HG03159 (cell line): Measurements from ENCODE around the gene BABAM2.
"Not testable (repeated sequence)": the region's sequence is repeated elsewhere in the genome, so short reads cannot be mapped to it uniquely, and the experiment has no call there.

Source experiments
- ATAC-seq: cut with Tn5 transposase; IDR thresholded peaks from one replicate; pipeline ENCODE4 v1.9.1; 2021; ENCODE audit warnings: mild to moderate bottlenecking, moderate library complexity; ENCODE audit not compliant: unreplicated experiment

BABAM2 gene

GRCh38 chr2:27890146-27890923 lies at the start of gene BABAM2, which contains the start of gene RBKS:
Gene BABAM2 (plus strand): TSS chr2:27890729. CDS start chr2:27894557, 3,828 bp downstream.
Gene RBKS (minus strand): TSS chr2:27890387. CDS start chr2:27890345, 42 bp downstream.
- peak; percentile 80 for ATAC-seq

DNA sequence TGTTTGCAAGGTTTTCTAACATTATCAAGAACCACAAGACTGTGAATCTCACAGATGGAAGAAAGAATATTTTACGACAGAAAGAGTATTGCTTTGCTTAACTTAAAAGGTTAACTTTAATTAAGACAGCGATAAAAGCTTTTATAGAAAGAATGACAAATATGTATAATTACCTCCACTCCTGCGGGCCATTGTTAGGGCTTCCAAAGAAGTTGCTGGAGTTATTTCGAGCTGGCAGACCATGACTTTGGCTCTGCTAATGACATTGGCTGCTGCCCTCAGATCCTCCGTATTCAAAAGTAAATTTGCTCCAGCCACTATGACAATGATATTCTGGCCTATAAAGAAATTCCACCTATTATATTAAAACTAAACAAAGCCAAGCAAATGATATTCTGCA lies 47.6 kb upstream of the BABAM2 start:
- ATAC-seq = no peak

GRCh38 chr2:27843992-27844391 lies 46.5 kb upstream of the BABAM2 start:
- ATAC-seq = no peak

GRCh38 chr2:27844821-27845255 lies 45.7 kb upstream of the BABAM2 start:
- ATAC-seq = no peak

- no peak for ATAC-seq
These were observed 43.2 kb upstream of the BABAM2 start for GRCh38 chr2:27847333-27847732.

- ATAC-seq = no peak
These were observed 40.8 kb upstream of the BABAM2 start for GRCh38 chr2:27849558-27850205.

GRCh38 chr2:27852691-27853090 lies 37.8 kb upstream of the BABAM2 start:
- ATAC-seq = no peak

DNA sequence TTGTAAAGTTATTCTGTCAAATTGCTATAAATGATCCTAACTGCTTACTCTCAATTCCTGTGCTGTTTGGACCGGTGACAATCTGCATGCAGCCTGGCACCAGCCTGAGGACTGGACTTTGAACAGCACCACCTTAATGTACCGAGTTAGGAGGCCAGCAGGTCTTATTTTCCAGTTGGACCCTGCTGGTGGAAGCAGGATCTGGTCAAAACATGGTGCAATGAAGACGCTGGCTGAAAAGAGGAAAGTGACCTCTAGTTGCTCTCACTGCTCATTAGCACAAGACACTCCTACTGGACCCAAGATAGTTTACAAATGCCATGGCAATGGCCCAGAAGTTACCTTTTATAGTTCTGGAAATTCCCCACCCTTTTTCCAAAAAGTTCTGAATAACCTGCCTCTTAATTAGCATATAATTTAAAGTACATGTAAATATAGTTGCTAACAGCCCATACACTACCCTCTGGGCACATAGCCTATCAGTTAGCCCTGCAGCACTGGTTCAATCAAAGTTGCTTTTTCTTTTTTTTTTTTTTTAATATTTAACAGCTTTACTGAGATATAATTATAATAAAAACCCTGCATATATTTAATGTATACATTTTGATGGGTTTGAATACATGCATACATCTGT lies 36.2 kb upstream of the BABAM2 start:
- ATAC-seq = no peak

GRCh38 chr2:27855476-27855875 lies 35.1 kb upstream of the BABAM2 start:
- ATAC-seq = no peak

DNA sequence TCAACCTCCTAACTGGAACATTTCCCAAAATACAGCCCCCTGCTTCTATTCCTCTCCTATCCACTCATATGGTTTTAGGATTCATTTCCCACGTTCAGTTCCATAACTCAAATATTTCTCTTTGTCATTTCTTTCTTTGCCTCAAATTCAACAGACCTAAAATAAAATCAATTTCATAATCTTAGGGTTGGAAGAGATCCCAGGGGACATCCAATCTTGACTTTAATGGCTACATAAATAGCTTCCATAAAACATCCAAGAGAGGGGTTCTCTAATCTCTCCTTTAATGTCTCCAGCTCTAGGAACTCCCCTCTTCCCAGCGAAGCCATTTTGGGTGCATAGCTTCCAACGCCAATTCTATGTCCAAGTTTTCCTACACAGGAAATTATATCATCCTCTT lies 34.1 kb upstream of the BABAM2 start:
- ATAC-seq = no peak

DNA sequence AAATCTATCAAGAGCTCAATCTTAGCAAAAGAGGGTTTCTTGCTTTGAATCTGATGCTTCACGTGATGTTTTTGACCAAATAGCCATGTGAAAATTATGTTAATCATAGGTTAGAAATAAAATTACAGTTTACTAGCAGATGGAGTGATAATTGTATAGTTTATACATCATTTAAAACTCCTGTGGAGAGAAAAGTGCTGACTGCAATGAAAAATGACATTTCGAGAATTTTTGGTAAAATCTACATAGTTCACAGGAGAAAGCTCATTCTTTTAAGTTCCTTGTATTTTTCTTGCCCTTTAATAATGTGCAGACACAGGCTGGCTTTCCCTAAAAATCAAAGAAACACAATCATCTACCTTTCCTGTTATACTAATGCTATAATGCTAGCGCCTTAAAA lies 33.6 kb upstream of the BABAM2 start:
- no peak for ATAC-seq

DNA sequence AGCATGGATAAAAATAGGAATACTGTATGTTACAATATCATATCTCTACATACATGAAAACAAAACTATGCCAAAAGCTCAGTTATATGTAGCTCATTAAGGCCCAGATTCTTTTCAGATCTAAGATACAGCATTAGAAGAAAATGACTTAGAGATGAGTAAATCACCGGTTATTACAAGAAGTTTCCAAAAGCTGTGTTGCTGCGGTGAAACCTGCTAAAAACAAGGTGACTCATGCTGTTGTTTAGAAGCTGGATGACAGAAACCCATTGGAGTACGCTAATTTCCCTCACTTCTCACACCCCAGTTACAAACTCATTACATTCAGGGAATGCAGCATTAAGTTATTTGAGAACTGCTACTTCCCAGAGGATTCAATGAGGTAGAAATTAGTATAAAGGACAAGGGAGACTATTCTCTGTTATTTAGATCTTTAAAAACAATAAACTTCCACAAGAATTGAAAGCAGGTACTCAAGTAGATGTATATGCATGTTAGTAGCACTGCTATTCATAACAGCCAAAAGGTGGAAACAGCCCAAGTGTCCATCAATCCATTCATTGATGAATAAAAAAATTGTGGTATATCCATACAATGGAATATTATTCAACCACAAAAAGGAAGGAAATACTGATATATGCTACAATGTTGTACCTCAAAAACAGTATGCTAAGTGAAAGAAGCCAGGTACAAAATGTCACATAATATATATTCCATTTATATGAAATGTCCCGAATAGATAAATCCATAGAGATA lies 32.9 kb upstream of the BABAM2 start:
- ATAC-seq = no peak

GRCh38 chr2:27860111-27860510 lies 30.4 kb upstream of the BABAM2 start:
- ATAC-seq = no peak

GRCh38 chr2:27863146-27863545 lies 27.4 kb upstream of the BABAM2 start:
- ATAC-seq = no peak

DNA sequence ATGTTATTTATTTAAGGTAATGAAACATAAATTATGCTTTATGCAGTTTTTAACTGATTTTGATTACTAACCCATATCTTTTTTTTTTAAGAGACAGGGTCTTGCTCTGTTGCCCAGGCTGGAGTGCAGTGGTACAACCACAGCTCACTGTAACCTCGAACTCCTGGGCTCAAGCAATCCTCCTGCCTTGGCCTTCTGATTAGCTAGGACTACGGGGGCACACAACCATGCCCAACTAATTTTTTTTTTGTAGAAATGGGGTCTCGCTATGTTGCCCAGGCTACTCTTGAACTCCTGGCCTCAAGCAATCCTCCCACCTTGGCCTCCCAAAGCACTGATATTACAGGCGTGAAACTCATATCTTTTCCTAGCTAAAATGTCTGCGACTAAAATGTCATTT lies 26.6 kb upstream of the BABAM2 start:
- ATAC-seq = not testable (repeated sequence)

DNA sequence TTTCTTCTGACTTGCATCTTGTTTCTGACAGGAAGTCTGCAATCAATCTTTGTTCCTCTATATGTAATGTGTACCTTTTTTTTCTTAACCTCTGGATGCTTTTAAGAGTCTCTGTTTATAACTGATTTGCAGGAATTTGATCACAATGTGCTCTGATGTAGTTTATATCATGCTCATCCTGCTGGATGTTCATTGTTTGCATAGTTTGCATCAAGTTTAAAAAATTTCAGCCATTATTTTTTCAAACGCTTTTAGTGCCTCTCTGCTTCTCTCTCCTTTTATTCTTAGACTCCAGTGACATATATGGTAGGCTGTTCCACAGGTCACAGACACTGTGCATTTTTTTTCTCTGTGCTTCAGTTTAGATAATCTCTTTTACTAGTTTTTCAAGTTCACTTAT lies 24.3 kb upstream of the BABAM2 start:
- no peak for ATAC-seq

DNA sequence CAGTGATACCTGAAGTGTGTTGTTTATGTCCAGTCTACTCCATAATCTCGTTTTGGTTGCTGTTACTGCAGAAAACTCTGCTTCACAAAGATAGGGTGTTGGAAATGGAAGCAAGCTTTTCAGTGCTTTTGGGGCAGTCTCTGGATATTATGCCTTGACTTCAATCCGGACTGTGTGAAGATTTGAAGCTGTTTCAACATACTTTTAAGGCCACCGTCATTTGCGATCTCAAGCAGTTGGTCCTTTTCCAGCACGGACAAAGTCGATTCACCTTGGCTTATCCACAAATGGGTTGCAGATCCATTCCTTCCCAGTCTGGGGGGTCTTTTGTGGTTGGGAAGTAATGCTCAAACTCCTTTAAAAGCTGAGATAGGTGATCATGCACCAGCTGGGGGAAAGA lies 20.8 kb upstream of the BABAM2 start:
- ATAC-seq = no peak

DNA sequence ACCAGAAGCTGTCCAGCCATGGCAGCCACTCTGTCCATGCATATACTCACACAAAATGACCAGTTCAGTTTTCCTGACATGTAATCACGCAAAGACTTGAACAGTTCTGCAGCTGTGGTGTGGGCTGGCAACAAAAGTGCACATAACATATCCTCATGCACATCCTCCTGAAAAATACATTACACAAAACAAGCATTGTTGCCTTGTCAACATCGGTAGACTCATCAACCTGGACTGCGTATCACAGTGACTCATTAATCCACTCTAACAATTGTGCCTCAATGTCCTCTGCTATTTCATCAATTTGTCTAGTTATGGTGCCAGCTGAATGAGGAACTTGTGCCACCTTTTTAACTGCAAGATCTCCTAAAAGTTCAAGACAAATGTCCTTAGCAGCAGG lies 19.8 kb upstream of the BABAM2 start:
- ATAC-seq = no peak

DNA sequence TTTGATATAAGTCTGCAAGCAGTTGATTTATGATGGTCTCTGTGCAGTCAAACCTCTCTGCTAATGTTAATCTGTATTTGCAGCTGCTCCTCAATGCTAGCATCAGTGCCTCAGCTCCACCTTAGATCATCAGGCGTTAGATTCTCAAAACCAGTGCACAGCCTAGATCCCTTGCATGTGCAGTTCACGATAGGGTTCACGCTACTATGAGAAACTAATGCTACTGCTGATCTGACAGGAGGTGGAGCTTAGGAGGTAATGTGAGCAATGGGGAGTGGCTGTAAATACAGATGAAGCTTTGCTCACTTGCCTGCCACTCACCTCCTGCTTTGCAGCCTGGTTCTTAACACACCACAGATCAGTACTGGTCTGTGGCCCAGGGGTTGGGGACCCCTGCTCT lies 18.7 kb upstream of the BABAM2 start:
- no peak for ATAC-seq

DNA sequence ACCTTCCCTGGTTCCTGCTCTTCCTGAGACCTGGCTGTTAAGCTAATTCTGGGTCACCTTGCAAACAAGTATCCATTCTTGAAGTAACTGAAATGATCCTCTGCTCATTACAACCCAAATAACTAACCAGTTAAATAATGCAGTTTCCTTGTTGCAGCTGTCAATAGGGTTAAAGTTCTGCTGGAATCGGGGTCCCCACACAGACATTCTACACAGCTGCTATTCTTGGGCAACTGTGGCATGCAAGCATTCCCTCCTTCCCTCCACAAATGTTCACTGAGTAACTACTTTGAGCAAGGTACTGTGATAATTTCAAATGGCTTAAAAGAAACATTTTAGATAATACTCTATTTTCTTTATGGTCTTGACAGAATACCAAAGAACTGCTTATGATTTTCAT lies 17.4 kb upstream of the BABAM2 start:
- ATAC-seq = no peak
